Activated naive CD4-positive, alpha-beta T cell treated with anti-CD3 and anti-CD28 coated beads for 36 hours (primary cell): ENCODE data around the gene LRIT3. TPM values are rescaled to one million over a fixed set of nuclear protein-coding genes. Genes with fewer than 3 reads are reported as not detected.
A peak's percentile ranks its signal among the peaks of the same experiment; 100 is the strongest.

Source experiments
- CTCF ChIA-PET: fragments of 350-600 bp; sonication (Branson Sonifier 250); formaldehyde crosslinking; loops from one replicate; lab custom pipeline; 2021; ENCODE audit warnings: antibody characterized with exemption; lab: Charles Lee
- DNase-seq: peaks from one replicate; pipeline ENCODE4 v3.0.0-alpha.2; 2020
- H3K27ac Mint-ChIP-seq: one replicate; pipeline ENCODE4 v1.8.0; 2021; ENCODE audit warnings: mild to moderate bottlenecking, mixed read lengths
- H3K27me3 Mint-ChIP-seq: one replicate; pipeline ENCODE4 v1.8.0; 2021; ENCODE audit warnings: low read depth, mixed read lengths
- H3K36me3 Mint-ChIP-seq: one replicate; pipeline ENCODE4 v1.8.0; 2021; ENCODE audit warnings: low read depth, mixed read lengths
- H3K4me1 Mint-ChIP-seq: one replicate; pipeline ENCODE4 v1.8.0; 2021; ENCODE audit warnings: low read depth, mixed read lengths
- H3K4me3 Mint-ChIP-seq: one replicate; pipeline ENCODE4 v1.8.0; 2021; ENCODE audit warnings: mild to moderate bottlenecking, moderate library complexity, mixed read lengths
- H3K9me3 Mint-ChIP-seq: one replicate; pipeline ENCODE4 v1.8.0; 2021; ENCODE audit warnings: mixed read lengths
- intact Hi-C: fragments of 100-400 bp; cut with micrococcal nuclease; formaldehyde crosslinking; loops from one replicate; pipeline ENCODE4 v1.15.1; 2023
- total RNA-seq, 2 experiments: library from RNA; stranded (reverse); gene quantifications; one replicate each; pipeline ENCODE4 v1.2.3, GENCODE V29; 2021

The LRIT3 gene
- under 1 TPM in 1 of 2 experiments, not detected in 1; 0.05 TPM for total RNA-seq

DNA sequence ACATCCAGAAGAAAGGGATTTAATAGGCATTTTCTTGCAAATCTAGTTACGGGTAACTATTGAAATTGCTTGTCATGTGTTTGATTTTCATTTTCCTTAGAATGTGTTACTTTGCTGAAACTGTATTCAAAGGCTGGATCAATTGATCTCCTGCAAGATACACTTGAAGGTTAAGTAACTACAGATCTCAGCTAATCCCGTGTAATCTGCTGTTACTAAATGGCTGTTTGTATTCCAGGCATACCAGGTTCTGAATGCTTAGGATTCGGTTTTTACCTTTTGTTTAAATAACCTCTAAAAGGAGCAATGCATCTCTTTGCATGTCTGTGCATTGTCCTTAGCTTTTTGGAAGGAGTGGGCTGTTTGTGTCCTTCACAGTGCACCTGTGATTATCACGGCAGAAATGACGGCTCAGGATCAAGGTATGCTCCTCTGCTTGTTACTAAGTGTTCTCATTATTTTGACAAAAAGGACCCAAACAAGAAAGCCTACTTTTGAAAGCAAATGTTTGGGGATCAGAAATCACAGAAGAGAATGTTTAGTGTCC is at the start of gene LRIT3:
Gene LRIT3, plus strand, starts transcription at position 212 of the 547 bp plus-strand sequence. Its CDS starts 95 bp downstream, at position 307.
- Mint-ChIP-seq H3K27me3 (no peaks in the 10 kb centered on the region), H3K36me3 (peaks cover 4% of the 10 kb centered on the region), H3K27ac (no peak within 1 kb of the TSS), H3K9me3 (no peaks in the 10 kb centered on the region), H3K4me3 (no peak within 1 kb of the TSS), H3K4me1 (no peaks in the 10 kb centered on the region)
- CTCF ChIA-PET, result interaction anchor here (0.6 kb wide), 2 partner anchors 69 to 568 kb away, joined by 3 read pairs; no protein-coding TSS in a partner anchor
- intact Hi-C loops, result no loop called here
- no peak for DNase-seq

- H3K36me3 Mint-ChIP-seq, result peaks cover 6% of the 10 kb centered on the region
- peaks cover 4% of the 10 kb centered on the region for H3K27me3 Mint-ChIP-seq
- no peak overlapping the region for H3K27ac Mint-ChIP-seq
- no peak for DNase-seq
- H3K4me3 Mint-ChIP-seq, result no peak overlapping the region
- CTCF ChIA-PET, result interaction anchor here (0.6 kb wide), 2 partner anchors 55 to 337 kb away, joined by 3 read pairs; no protein-coding TSS in a partner anchor
- intact Hi-C loops, result no loop called here
- peaks cover 19% of the 10 kb centered on the region for H3K9me3 Mint-ChIP-seq
- H3K4me1 Mint-ChIP-seq, result no peaks in the 10 kb centered on the region
These were observed 49.0 kb upstream of the LRIT3 start for GRCh38 chr4:109798866-109799265.

DNA sequence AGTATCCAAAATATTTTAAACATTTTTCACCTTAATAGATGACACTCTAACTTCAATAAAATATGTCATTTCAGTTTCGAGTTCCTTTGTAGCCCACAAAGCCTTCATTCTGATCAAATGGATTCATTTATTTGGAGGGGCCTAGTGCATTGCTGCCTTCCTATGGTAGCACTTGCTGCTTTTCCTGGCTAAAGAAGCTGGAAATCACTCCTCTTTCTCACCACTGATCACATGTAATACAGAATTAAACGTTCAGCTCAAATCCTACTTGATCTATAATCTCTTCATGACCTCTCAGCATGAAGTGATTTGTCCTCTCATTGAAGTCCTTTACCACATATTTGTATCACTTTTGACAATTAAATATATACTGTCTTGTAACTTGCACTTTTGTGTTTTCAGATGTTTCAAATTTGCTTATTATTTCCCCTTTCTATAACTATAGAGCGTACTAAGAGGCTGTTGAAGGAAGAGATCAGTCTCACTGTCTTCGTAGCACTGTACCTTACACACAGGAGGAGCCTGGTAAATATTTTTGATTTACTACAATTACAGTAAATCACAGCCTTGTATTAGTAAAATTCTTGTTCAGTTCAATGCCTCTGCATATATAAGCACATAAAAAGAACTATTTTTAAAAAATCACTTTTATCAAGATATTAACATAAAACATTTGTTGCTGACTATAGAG is 46.7 kb upstream of the LRIT3 start:
- intact Hi-C loops, result no loop called here
- H3K27ac Mint-ChIP-seq, result no peak overlapping the region
- peaks cover 6% of the 10 kb centered on the region for H3K9me3 Mint-ChIP-seq
- no peaks in the 10 kb centered on the region for H3K27me3 Mint-ChIP-seq
- no peak overlapping the region for H3K4me3 Mint-ChIP-seq
- H3K4me1 Mint-ChIP-seq, result no peaks in the 10 kb centered on the region
- CTCF ChIA-PET, result interaction anchor here (0.5 kb wide), 1 partner anchor 142 kb away, joined by 3 read pairs; no protein-coding TSS in a partner anchor
- H3K36me3 Mint-ChIP-seq, result peaks cover 2% of the 10 kb centered on the region
- no peak for DNase-seq

- H3K9me3 Mint-ChIP-seq, result peaks cover 3% of the 10 kb centered on the region
- H3K36me3 Mint-ChIP-seq, result no peaks in the 10 kb centered on the region
- no peaks in the 10 kb centered on the region for H3K27me3 Mint-ChIP-seq
- CTCF ChIA-PET, result no interaction called here
- H3K4me3 Mint-ChIP-seq, result no peak within 1 kb of the TSS
- no peaks in the 10 kb centered on the region for H3K4me1 Mint-ChIP-seq
- DNase-seq, result no peak
- intact Hi-C loops, result no loop called here
- no peak within 1 kb of the TSS for H3K27ac Mint-ChIP-seq
These were observed 46.0 kb upstream of the LRIT3 start, which contains the start of gene CFI for GRCh38 chr4:109801895-109802319. Gene CFI, minus strand, starts transcription at chr4:109801999. Its CDS starts 28 bp downstream, at chr4:109801971.

- no peak overlapping the region for H3K27ac Mint-ChIP-seq
- H3K27me3 Mint-ChIP-seq, result peaks cover 4% of the 10 kb centered on the region
- peak; percentile 45 for DNase-seq
- H3K9me3 Mint-ChIP-seq, result no peaks in the 10 kb centered on the region
- CTCF ChIA-PET, result interaction anchor here (0.5 to 2.5 kb wide), 13 partner anchors 9 to 384 kb away, joined by 3 to 9 read pairs (median 3); partner anchors contain the start of gene PLA2G12A
- intact Hi-C loops, result loop anchor here (1.0 kb wide), 2 partner anchors 377 to 382 kb away; no protein-coding TSS in a partner anchor
- H3K4me3 Mint-ChIP-seq, result no peak overlapping the region
- H3K36me3 Mint-ChIP-seq, result no peaks in the 10 kb centered on the region
- no peaks in the 10 kb centered on the region for H3K4me1 Mint-ChIP-seq
These were observed 43.9 kb upstream of the LRIT3 start for GRCh38 chr4:109803924-109804571.

- CTCF ChIA-PET, result no interaction called here
- peaks cover 4% of the 10 kb centered on the region for H3K27me3 Mint-ChIP-seq
- peaks cover 2% of the 10 kb centered on the region for H3K4me1 Mint-ChIP-seq
- H3K36me3 Mint-ChIP-seq, result no peaks in the 10 kb centered on the region
- DNase-seq, result no peak
- no peaks in the 10 kb centered on the region for H3K9me3 Mint-ChIP-seq
- H3K27ac Mint-ChIP-seq, result no peak overlapping the region
- H3K4me3 Mint-ChIP-seq, result no peak overlapping the region
- intact Hi-C loops, result loop anchor here (10.0 kb wide), 2 partner anchors 705 to 1185 kb away; partner anchors contain the start of gene RPL34
These were observed 38.3 kb upstream of the LRIT3 start for GRCh38 chr4:109809655-109810054.

GRCh38 chr4:109810552-109811387 is 37.1 kb upstream of the LRIT3 start:
- H3K36me3 Mint-ChIP-seq, result peaks cover 2% of the 10 kb centered on the region
- peaks cover 4% of the 10 kb centered on the region for H3K27me3 Mint-ChIP-seq
- CTCF ChIA-PET, result no interaction called here
- H3K4me1 Mint-ChIP-seq, result peaks cover 4% of the 10 kb centered on the region
- no peak overlapping the region for H3K27ac Mint-ChIP-seq
- intact Hi-C loops, result loop anchor here (10.0 kb wide), 2 partner anchors 704 to 1186 kb away; partner anchors contain the start of gene RPL34
- H3K4me3 Mint-ChIP-seq, result no peak overlapping the region
- DNase-seq, result no peak
- no peaks in the 10 kb centered on the region for H3K9me3 Mint-ChIP-seq

DNA sequence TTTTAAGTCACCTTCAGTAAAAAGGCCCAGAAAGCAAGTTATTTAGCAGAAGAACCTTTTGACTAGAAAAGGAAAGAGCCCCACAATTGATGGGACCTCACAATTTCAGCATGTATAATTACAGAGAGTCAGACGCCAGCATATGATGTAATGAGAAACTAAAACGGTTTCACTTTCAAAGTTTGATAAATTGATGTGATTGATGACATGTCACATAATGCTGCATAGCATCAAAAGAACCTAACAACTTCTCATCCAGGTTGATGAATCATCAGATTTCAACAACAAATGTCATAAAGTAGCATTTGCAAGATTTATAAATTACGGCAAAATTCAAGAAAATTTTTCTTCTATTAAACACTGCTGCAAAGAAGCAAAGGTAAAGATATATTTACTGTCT is 36.2 kb upstream of the LRIT3 start:
- no peak for DNase-seq
- CTCF ChIA-PET, result no interaction called here
- peaks cover 4% of the 10 kb centered on the region for H3K36me3 Mint-ChIP-seq
- intact Hi-C loops, result loop anchor here (10.0 kb wide), 2 partner anchors 703 to 1187 kb away; partner anchors contain the start of gene RPL34
- H3K9me3 Mint-ChIP-seq, result no peaks in the 10 kb centered on the region
- H3K27me3 Mint-ChIP-seq, result peaks cover 4% of the 10 kb centered on the region
- H3K4me1 Mint-ChIP-seq, result peaks cover 13% of the 10 kb centered on the region
- no peak overlapping the region for H3K27ac Mint-ChIP-seq
- H3K4me3 Mint-ChIP-seq, result no peak overlapping the region

DNA sequence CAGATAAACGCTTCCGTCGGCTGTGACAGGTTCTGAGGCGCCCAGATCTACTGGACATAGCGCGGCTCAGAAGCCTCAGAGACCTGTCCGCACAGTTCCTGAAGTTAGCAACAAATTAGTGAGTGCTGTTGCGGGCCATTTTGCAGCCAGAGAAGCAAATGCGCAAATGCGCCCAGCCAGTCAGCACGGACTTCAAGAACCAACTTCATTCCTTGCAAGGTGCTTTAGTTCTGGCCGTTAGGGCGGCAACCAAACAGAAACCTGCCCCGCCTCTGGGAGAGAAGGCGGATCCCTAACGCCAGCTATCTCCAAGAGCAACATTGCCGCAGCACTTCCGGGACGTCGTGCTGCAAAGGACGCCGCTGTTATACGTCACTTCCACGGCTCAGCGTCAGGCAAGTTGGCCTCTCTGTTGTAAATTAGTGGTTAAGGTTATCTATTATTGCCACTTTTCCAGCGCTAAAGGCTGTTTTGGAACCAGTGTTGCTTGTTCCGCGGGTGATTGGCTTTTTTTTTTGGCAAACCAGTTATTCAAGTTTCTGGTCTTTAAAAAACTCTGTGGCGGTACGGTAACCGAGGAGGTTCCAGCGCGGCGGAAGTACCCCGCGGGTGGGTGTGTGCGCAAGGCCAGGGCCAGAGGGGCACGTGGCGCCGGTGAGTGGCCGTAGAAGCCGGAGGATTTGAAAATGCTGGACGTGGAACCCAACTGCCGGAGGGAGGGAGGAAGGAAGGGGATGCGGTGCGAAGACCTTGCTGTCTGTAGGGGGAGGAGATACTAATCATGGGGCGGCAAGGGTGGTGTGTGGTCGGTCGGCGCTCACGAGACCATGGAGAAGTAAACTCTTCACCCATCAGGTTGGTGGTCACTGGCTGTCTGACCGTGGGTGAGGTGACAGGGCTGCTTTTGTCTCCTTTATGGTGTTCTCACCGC is 32.5 kb upstream of the LRIT3 start, which contains the start of gene GAR1:
Gene GAR1, plus strand, starts transcription at position 612 of the 931 bp plus-strand sequence. CDS start 403 bp downstream, outside the sequence.
- Mint-ChIP-seq H3K4me3 (peak within 1 kb of the TSS; percentile 99), H3K4me1 (peaks cover 47% of the 10 kb centered on the region), H3K27me3 (no peaks in the 10 kb centered on the region), H3K9me3 (no peaks in the 10 kb centered on the region), H3K36me3 (peaks cover 33% of the 10 kb centered on the region), H3K27ac (peak within 1 kb of the TSS; percentile 95)
- peak; percentile 93 for DNase-seq
- intact Hi-C loops, result loop anchor here (1.0 to 10.0 kb wide), 11 partner anchors 86 to 1191 kb away; partner anchors contain the start of genes CASP6, MCUB, RPL34 and SEC24B
- CTCF ChIA-PET, result interaction anchor here (1.0 to 1.8 kb wide), 2 partner anchors 11 kb away, joined by 3 to 4 read pairs; no protein-coding TSS in a partner anchor

DNA sequence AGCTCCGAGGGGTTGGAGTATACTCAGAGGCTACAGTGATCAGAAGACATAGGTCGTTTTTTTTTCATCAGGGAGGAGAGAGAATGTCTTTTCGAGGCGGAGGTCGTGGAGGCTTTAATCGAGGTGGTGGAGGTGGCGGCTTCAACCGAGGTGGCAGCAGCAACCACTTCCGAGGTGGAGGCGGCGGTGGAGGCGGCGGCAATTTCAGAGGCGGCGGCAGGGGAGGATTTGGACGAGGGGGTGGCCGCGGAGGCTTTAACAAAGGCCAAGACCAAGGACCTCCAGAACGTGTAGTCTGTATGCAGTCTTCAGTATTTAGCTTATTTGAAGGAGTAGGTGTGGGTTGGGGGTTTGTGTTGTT is 31.8 kb upstream of the LRIT3 start:
- intact Hi-C loops, result loop anchor here (5.0 to 10.0 kb wide), 3 partner anchors 159 to 1191 kb away; partner anchors contain the start of gene RPL34
- Mint-ChIP-seq H3K9me3 (no peaks in the 10 kb centered on the region), H3K4me3 (peak overlapping the region; percentile 99), H3K4me1 (peaks cover 53% of the 10 kb centered on the region), H3K27ac (peak overlapping the region; percentile 95), H3K27me3 (no peaks in the 10 kb centered on the region), H3K36me3 (peaks cover 37% of the 10 kb centered on the region)
- DNase-seq, result peak; percentile 57
- CTCF ChIA-PET, result interaction anchor here (1.5 to 1.8 kb wide), 2 partner anchors 10 to 254 kb away, joined by 3 to 4 read pairs; no protein-coding TSS in a partner anchor
